ENCODE data around the gene C8A. TPM values are rescaled to one million over a fixed set of nuclear protein-coding genes. Genes with fewer than 3 reads are reported as not detected.
A peak's percentile ranks its signal among the peaks of the same experiment; 100 is the strongest.

The C8A gene
- total and polyA plus RNA-seq, 2 donors (not counting 1 experiment from before 2014, with no cell fraction given): not detected

DNA sequence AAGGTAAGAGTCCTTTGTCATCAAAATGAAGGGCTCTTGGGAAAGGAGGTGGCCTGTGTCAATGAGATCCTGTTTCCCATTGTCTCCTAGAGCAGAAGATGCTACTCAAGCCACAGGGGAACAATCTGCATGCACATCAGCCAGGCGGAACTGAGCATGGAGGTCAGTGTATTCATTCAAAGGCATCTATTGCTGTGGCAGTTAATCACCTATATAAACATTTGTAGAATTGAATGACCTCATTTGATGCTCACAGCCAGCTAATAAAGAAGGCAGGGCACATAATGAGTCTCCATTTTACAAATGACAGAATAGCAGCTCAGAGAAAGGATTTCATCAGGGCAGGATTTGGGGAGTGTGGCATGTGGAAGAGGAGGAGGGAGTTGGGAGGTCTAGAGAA is 29.7 kb upstream of the C8A start:
- DNase-seq (ENCODE audit: low read depth in 2 of 2): peak in 1 of 2 donors; percentile 25
- H3K9me3 ChIP-seq (ENCODE audit: control insufficient read depth, insufficient read depth, low read depth, low read length): no peaks in the 10 kb centered on the region
- no peaks in the 10 kb centered on the region for H3K27me3 ChIP-seq (ENCODE audit: control insufficient read depth, insufficient read depth, low read length)
- TF ChIP-seq, protein P1, sequence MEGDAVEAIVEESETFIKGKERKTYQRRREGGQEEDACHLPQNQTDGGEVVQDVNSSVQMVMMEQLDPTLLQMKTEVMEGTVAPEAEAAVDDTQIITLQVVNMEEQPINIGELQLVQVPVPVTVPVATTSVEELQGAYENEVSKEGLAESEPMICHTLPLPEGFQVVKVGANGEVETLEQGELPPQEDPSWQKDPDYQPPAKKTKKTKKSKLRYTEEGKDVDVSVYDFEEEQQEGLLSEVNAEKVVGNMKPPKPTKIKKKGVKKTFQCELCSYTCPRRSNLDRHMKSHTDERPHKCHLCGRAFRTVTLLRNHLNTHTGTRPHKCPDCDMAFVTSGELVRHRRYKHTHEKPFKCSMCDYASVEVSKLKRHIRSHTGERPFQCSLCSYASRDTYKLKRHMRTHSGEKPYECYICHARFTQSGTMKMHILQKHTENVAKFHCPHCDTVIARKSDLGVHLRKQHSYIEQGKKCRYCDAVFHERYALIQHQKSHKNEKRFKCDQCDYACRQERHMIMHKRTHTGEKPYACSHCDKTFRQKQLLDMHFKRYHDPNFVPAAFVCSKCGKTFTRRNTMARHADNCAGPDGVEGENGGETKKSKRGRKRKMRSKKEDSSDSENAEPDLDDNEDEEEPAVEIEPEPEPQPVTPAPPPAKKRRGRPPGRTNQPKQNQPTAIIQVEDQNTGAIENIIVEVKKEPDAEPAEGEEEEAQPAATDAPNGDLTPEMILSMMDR (conservative IDR thresholded peaks at IDR 0.05 in 1 of 2, IDR thresholded peaks at IDR 0.05 in 1 of 2; ENCODE audit: low read depth in 1 of 2, low read length in 2 of 2): no peak
- TF ChIP-seq EZH2 (IDR thresholded peaks at IDR 0.05; ENCODE audit: low read length, missing control alignments): no peak
- no peak overlapping the region for H3K27ac ChIP-seq (ENCODE audit: insufficient read depth, low read length)
- no peaks in the 10 kb centered on the region for H3K36me3 ChIP-seq (ENCODE audit: control insufficient read depth, insufficient read depth, low read length)
- H3K9ac ChIP-seq (ENCODE audit: insufficient read depth, low read length): no peak overlapping the region
- peaks cover 8% of the 10 kb centered on the region for H3K4me1 ChIP-seq (ENCODE audit: control insufficient read depth, extremely low read depth, insufficient read depth, low read length)
- H4K20me1 ChIP-seq (ENCODE audit: control insufficient read depth, extremely low read depth, insufficient read depth, low read length): no peaks in the 10 kb centered on the region
- no peak overlapping the region for H3K4me2 ChIP-seq (ENCODE audit: extremely low read depth, insufficient read depth, low read length)
- no peak overlapping the region for H2AFZ ChIP-seq (ENCODE audit: low read length)
- no peaks in the 10 kb centered on the region for H3K79me2 ChIP-seq (ENCODE audit: control insufficient read depth, insufficient read depth, low read length)
- no peak overlapping the region for H3K4me3 ChIP-seq (replicated peaks in 1 of 4; ENCODE audit: control extremely low read depth in 1 of 4, insufficient read depth in 1 of 4, low read depth in 3 of 4, low read length in 4 of 4)

DNA sequence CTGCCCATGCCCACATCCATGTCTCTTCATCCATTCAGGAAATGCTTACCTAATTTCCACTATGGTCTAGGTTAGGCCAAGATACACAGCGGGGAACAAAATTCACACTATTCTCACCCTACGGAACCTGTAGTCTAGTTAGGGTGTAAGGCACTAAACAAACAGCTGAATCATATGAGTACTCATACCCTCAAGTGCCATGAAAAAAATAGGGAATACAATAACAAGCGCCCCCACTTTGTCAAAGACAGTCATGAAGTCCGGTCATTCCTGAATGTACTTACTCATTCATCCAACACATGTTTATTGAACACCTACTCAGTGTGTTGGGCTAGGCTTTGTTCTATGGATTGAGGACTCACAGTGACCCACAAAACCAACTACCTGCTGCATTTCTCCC is 29.2 kb upstream of the C8A start:
- no peaks in the 10 kb centered on the region for H3K27me3 ChIP-seq (ENCODE audit: control insufficient read depth, insufficient read depth, low read length)
- peak in 1 of 2 donors; percentile 58 for DNase-seq (ENCODE audit: low read depth in 2 of 2)
- no peak overlapping the region for H3K4me3 ChIP-seq (replicated peaks in 1 of 4; ENCODE audit: control extremely low read depth in 1 of 4, insufficient read depth in 1 of 4, low read depth in 3 of 4, low read length in 4 of 4)
- no peaks in the 10 kb centered on the region for H3K79me2 ChIP-seq (ENCODE audit: control insufficient read depth, insufficient read depth, low read length)
- no peaks in the 10 kb centered on the region for H3K36me3 ChIP-seq (ENCODE audit: control insufficient read depth, insufficient read depth, low read length)
- H4K20me1 ChIP-seq (ENCODE audit: control insufficient read depth, extremely low read depth, insufficient read depth, low read length): no peaks in the 10 kb centered on the region
- H3K4me2 ChIP-seq (ENCODE audit: extremely low read depth, insufficient read depth, low read length): no peak overlapping the region
- no peak overlapping the region for H3K9ac ChIP-seq (ENCODE audit: insufficient read depth, low read length)
- H3K9me3 ChIP-seq (ENCODE audit: control insufficient read depth, insufficient read depth, low read depth, low read length): no peaks in the 10 kb centered on the region
- no peak overlapping the region for H3K27ac ChIP-seq (ENCODE audit: insufficient read depth, low read length)
- no peak overlapping the region for H2AFZ ChIP-seq (ENCODE audit: low read length)
- TF ChIP-seq, protein P1 (conservative IDR thresholded peaks at IDR 0.05 in 1 of 2, IDR thresholded peaks at IDR 0.05 in 1 of 2; ENCODE audit: low read depth in 1 of 2, low read length in 2 of 2): no peak
- TF ChIP-seq EZH2 (IDR thresholded peaks at IDR 0.05; ENCODE audit: low read length, missing control alignments): no peak
- H3K4me1 ChIP-seq (ENCODE audit: control insufficient read depth, extremely low read depth, insufficient read depth, low read length): peaks cover 8% of the 10 kb centered on the region

DNA sequence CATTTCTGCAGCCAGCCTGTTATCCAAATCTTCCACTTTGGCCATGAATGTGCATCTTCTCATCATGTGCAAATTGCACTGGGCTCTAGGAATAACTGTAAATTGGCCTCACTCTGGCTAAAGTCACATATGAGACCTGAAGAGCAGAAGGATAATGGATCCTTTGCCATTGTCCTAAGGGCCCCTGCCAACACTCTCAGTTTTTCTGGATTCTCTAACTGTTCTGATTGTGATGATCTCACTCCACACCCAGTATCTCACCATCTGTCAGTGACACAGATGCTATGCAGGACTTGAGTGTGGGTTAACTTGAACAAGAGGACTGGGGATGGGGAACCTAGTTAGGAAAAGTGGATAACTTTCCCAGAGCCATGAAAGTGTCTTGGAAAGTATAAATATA is 26.9 kb upstream of the C8A start:
- H3K4me2 ChIP-seq (ENCODE audit: extremely low read depth, insufficient read depth, low read length): no peak overlapping the region
- no peak overlapping the region for H2AFZ ChIP-seq (ENCODE audit: low read length)
- no peaks in the 10 kb centered on the region for H4K20me1 ChIP-seq (ENCODE audit: control insufficient read depth, extremely low read depth, insufficient read depth, low read length)
- H3K9me3 ChIP-seq (ENCODE audit: control insufficient read depth, insufficient read depth, low read depth, low read length): no peaks in the 10 kb centered on the region
- TF ChIP-seq, protein P1 (conservative IDR thresholded peaks at IDR 0.05 in 1 of 2, IDR thresholded peaks at IDR 0.05 in 1 of 2; ENCODE audit: low read depth in 1 of 2, low read length in 2 of 2): no peak
- no peak for TF ChIP-seq EZH2 (IDR thresholded peaks at IDR 0.05; ENCODE audit: low read length, missing control alignments)
- DNase-seq (ENCODE audit: low read depth in 2 of 2): no peak
- no peak overlapping the region for H3K27ac ChIP-seq (ENCODE audit: insufficient read depth, low read length)
- H3K36me3 ChIP-seq (ENCODE audit: control insufficient read depth, insufficient read depth, low read length): no peaks in the 10 kb centered on the region
- peaks cover 6% of the 10 kb centered on the region for H3K4me1 ChIP-seq (ENCODE audit: control insufficient read depth, extremely low read depth, insufficient read depth, low read length)
- no peaks in the 10 kb centered on the region for H3K79me2 ChIP-seq (ENCODE audit: control insufficient read depth, insufficient read depth, low read length)
- no peaks in the 10 kb centered on the region for H3K27me3 ChIP-seq (ENCODE audit: control insufficient read depth, insufficient read depth, low read length)
- H3K9ac ChIP-seq (ENCODE audit: insufficient read depth, low read length): no peak overlapping the region
- H3K4me3 ChIP-seq (replicated peaks in 1 of 4; ENCODE audit: control extremely low read depth in 1 of 4, insufficient read depth in 1 of 4, low read depth in 3 of 4, low read length in 4 of 4): no peak overlapping the region

All from fibroblast of lung (primary cell).